H1 (cell line): ENCODE measurements around the gene AP3B2. TPM values are rescaled to one million over a fixed set of nuclear protein-coding genes. Genes with fewer than 3 reads are reported as not detected.

Source experiments
- ATF3 ChIP-seq: IDR thresholded peaks from 2 replicates; pipeline ENCODE4 v1.6.1; 2011; ENCODE audit warnings: low read depth, mild to moderate bottlenecking, low read length; ENCODE audit not compliant: insufficient read depth
- BCL11A ChIP-seq, 2 experiments: IDR thresholded peaks; one replicate each; pipeline ENCODE4 v1.6.1; 2011; ENCODE audit warnings: low read depth in 2 of 2, low read length in 2 of 2, mild to moderate bottlenecking in 2 of 2
- CBX5 ChIP-seq: fragments of 300-800, 300-1000 bp; sonication (generic); IDR thresholded peaks from 2 replicates; pipeline ENCODE4 v1.7.1; 2016; ENCODE audit warnings: antibody characterized with exemption, low read length, low read depth
- JUN ChIP-seq: IDR thresholded peaks from 2 replicates; pipeline ENCODE4 v1.6.1; 2011; ENCODE audit warnings: low read depth, mild to moderate bottlenecking, improper control_type of control experiment, low read length
- JUND ChIP-seq: IDR thresholded peaks from 2 replicates; pipeline ENCODE4 v1.6.1; 2011; ENCODE audit warnings: mild to moderate bottlenecking, improper control_type of control experiment, low read length
- KDM1A ChIP-seq: fragments of 200-600, 300-600 bp; sonication (generic); IDR thresholded peaks from 2 replicates; pipeline ENCODE4 v1.7.1; 2016; ENCODE audit warnings: mild to moderate bottlenecking, low read length, borderline replicate concordance
- KDM5A ChIP-seq: fragments of 200-600 bp; IDR thresholded peaks from 2 replicates; pipeline ENCODE4 v1.7.1; 2012; ENCODE audit warnings: mild to moderate bottlenecking, low read length, inconsistent platforms, mixed read lengths
- MAFK ChIP-seq: IDR thresholded peaks from 2 replicates; pipeline ENCODE4 v1.6.1; 2012; ENCODE audit warnings: low read depth, mild to moderate bottlenecking, improper control_type of control experiment, low read length
- NANOG ChIP-seq: IDR thresholded peaks from 2 replicates; pipeline ENCODE4 v1.6.1; 2011; ENCODE audit warnings: low read length, low read depth, mild to moderate bottlenecking, inconsistent platforms; ENCODE audit not compliant: insufficient read depth, poor library complexity, severe bottlenecking
- PHF8 ChIP-seq: fragments of 200-600 bp; sonication (generic); conservative IDR thresholded peaks from 2 replicates; pipeline ENCODE4 v1.7.1; 2012; ENCODE audit warnings: low read depth, mild to moderate bottlenecking, inconsistent platforms, low read length, moderate library complexity
- RAD21 ChIP-seq, 2 experiments: IDR thresholded peaks in 1 of 2; conservative IDR thresholded peaks in 1 of 2; 2 replicates each; pipeline ENCODE4 v1.6.1; 2011; ENCODE audit warnings: low read depth in 2 of 2, low read length in 2 of 2, improper control_type of control experiment in 1 of 2, inconsistent platforms in 1 of 2, mild to moderate bottlenecking in 1 of 2, moderate library complexity in 1 of 2
- RBBP5 ChIP-seq: IDR thresholded peaks from 2 replicates; pipeline ENCODE4 v1.7.1; 2012; ENCODE audit warnings: low read depth, mild to moderate bottlenecking, inconsistent platforms, low read length, moderate library complexity, borderline replicate concordance
- RNF2 ChIP-seq: fragments of 200-900, 300-1000 bp; sonication (generic); IDR thresholded peaks from 2 replicates; pipeline ENCODE4 v1.7.1; 2016; ENCODE audit warnings: borderline replicate concordance, low read depth, mild to moderate bottlenecking, antibody characterized with exemption, low read length; ENCODE audit not compliant: poor library complexity, severe bottlenecking; ENCODE audit errors: missing control alignments
- RXRA ChIP-seq: IDR thresholded peaks from 2 replicates; pipeline ENCODE4 v1.6.1; 2011; ENCODE audit warnings: low read depth, mild to moderate bottlenecking, low read length, moderate library complexity; ENCODE audit not compliant: insufficient read depth
- SIN3A ChIP-seq, 2 experiments: IDR thresholded peaks in 1 of 2; conservative IDR thresholded peaks in 1 of 2; 2 replicates each; pipeline ENCODE4 v1.6.1; 2011 to 2012; ENCODE audit warnings: low read length in 2 of 2, improper control_type of control experiment in 1 of 2, low read depth in 1 of 2, mild to moderate bottlenecking in 1 of 2
- SP1 ChIP-seq: IDR thresholded peaks from 2 replicates; pipeline ENCODE4 v1.6.1; 2011; ENCODE audit warnings: low read depth, low read length
- polyA plus RNA-seq, 7 experiments: library from polyadenylated mRNA; depleted of rRNA in 3 of 7; stranded (reverse) in 5 of 7; unstranded in 2 of 7; fragments of >200 nt in 5 of 7; fragments of 200-250 nt in 2 of 7; gene quantifications; 1 replicate in 5 of 7; 2 replicates in 1 of 7; 4 replicates in 1 of 7; pipeline versions ENCODE4 v1.2.1 to v1.2.3, GENCODE V29; 2011 to 2013; ENCODE audit warnings: missing spikeins in 2 of 7, mixed read lengths in 2 of 7
- total RNA-seq: library from RNA; stranded (reverse); fragmentation: NEBNext Ultra II Directional; extraction: Animal tissue kit (Norgen Biotek cat#: 25700); gene quantifications from 2 replicates; pipeline ENCODE4 v1.2.1, GENCODE V29; 2021
- TF ChIP-seq, protein P1 (sequence below): IDR thresholded peaks from 2 replicates; pipeline ENCODE4 v1.6.1; 2011; ENCODE audit warnings: low read length, improper control_type of control experiment

The AP3B2 gene
- total and polyA plus RNA-seq, 2 of the 8 experiments (the other 6 are each of a cell fraction or from before 2014, with no cell fraction given): 21.8 to 25.7 TPM

- TF ChIP-seq SP1: peak; percentile 33; the same call in 1 of the 2 replicates
- no peak for TF ChIP-seq KDM5A
- peak; percentile 65 to 70 for TF ChIP-seq RAD21 (IDR thresholded peaks at IDR 0.05 in 1 of 2, conservative IDR thresholded peaks at IDR 0.05 in 1 of 2; ENCODE audit: low read depth in 2 of 2, low read length in 2 of 2)
- no peak for TF ChIP-seq RXRA
- no peak for TF ChIP-seq JUN
- TF ChIP-seq CBX5: no peak
- TF ChIP-seq KDM1A: no peak
- no peak for TF ChIP-seq NANOG
- TF ChIP-seq, protein P1, sequence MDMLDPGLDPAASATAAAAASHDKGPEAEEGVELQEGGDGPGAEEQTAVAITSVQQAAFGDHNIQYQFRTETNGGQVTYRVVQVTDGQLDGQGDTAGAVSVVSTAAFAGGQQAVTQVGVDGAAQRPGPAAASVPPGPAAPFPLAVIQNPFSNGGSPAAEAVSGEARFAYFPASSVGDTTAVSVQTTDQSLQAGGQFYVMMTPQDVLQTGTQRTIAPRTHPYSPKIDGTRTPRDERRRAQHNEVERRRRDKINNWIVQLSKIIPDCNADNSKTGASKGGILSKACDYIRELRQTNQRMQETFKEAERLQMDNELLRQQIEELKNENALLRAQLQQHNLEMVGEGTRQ: no peak
- TF ChIP-seq MAFK: no peak
- peak in 1 of 2 experiments; percentile 57; a peak in 1 of 4 replicates for TF ChIP-seq SIN3A (conservative IDR thresholded peaks at IDR 0.05 in 1 of 2, IDR thresholded peaks at IDR 0.05 in 1 of 2; ENCODE audit: low read depth in 1 of 2, low read length in 2 of 2)
- TF ChIP-seq BCL11A (IDR thresholded peaks at IDR 0.05; ENCODE audit: low read depth in 2 of 2, low read length in 2 of 2): no peak
- TF ChIP-seq RBBP5: no peak
- TF ChIP-seq RNF2: no peak
- TF ChIP-seq JUND: no peak
- no peak for TF ChIP-seq ATF3
- TF ChIP-seq PHF8: peak; percentile 73
Observed at GRCh38 chr15:82680200-82681102, 29.2 kb downstream of the AP3B2 start (continued).
